ENCODE measurements around the gene OLIG2. TPM values are rescaled to one million over a fixed set of nuclear protein-coding genes. Genes with fewer than 3 reads are reported as not detected.

OLIG2 gene
- total RNA-seq, 1 experiment from 2014 or later = not detected

- in situ Hi-C loops (cut with HindIII; ENCODE audit: low pct_unique_long_range_greater_than_20kb, low sequenced_read_pairs) = no loop called here
- DNase-seq (ENCODE audit: low read depth) = no peak
These were observed 3.7 kb downstream of the OLIG2 start for GRCh38 chr21:33029385-33029921.

- no peak for DNase-seq (ENCODE audit: low read depth)
- in situ Hi-C loops (cut with HindIII; ENCODE audit: low pct_unique_long_range_greater_than_20kb, low sequenced_read_pairs) = no loop called here
These were observed 4.3 kb downstream of the OLIG2 start for GRCh38 chr21:33029975-33030461.

DNA sequence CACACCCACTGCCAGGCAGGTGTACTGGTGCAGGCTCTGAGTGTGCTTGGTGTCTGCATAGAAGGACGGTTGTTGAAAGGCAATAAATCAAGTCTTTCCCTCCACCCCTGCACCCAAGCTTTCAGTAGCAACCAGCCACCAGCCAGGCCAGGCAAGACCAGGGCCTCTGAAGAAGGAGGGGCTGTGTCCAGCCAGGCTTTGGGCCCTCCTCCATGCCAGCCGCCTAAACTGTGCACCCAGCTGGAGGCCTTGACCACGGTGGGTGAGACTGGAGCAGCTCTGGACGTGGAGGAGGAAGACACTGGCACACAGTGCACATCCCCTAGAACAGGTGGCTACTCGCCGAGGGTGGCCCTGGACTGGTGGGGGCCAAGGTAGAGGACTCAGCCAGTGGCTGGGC is 4.9 kb downstream of the OLIG2 start:
- DNase-seq (ENCODE audit: low read depth) = no peak
- in situ Hi-C loops (cut with HindIII; ENCODE audit: low pct_unique_long_range_greater_than_20kb, low sequenced_read_pairs) = no loop called here

- in situ Hi-C loops (cut with HindIII; ENCODE audit: low pct_unique_long_range_greater_than_20kb, low sequenced_read_pairs) = no loop called here
- no peak for DNase-seq (ENCODE audit: low read depth)
These were observed 5.6 kb downstream of the OLIG2 start for GRCh38 chr21:33031152-33031911.

- DNase-seq (ENCODE audit: low read depth) = no peak
- in situ Hi-C loops (cut with HindIII; ENCODE audit: low pct_unique_long_range_greater_than_20kb, low sequenced_read_pairs) = no loop called here
These were observed 6.8 kb downstream of the OLIG2 start for GRCh38 chr21:33032434-33033047.

GRCh38 chr21:33033094-33033951 is 7.6 kb downstream of the OLIG2 start:
- in situ Hi-C loops (cut with HindIII; ENCODE audit: low pct_unique_long_range_greater_than_20kb, low sequenced_read_pairs) = no loop called here

GRCh38 chr21:33033961-33034413 is 8.3 kb downstream of the OLIG2 start:
- no peak for DNase-seq (ENCODE audit: low read depth)
- in situ Hi-C loops (cut with HindIII; ENCODE audit: low pct_unique_long_range_greater_than_20kb, low sequenced_read_pairs) = no loop called here

More at GRCh38 chr21:33033094-33033951, 7.6 kb downstream of the OLIG2 start:
- no peak for DNase-seq (ENCODE audit: low read depth)

GRCh38 chr21:33035147-33035546 is 9.4 kb downstream of the OLIG2 start:
- DNase-seq (ENCODE audit: low read depth) = no peak
- in situ Hi-C loops (cut with HindIII; ENCODE audit: low pct_unique_long_range_greater_than_20kb, low sequenced_read_pairs) = no loop called here

- in situ Hi-C loops (cut with HindIII; ENCODE audit: low pct_unique_long_range_greater_than_20kb, low sequenced_read_pairs) = no loop called here
- no peak for DNase-seq (ENCODE audit: low read depth)
These were observed 10.9 kb downstream of the OLIG2 start for GRCh38 chr21:33036430-33037162.

DNA sequence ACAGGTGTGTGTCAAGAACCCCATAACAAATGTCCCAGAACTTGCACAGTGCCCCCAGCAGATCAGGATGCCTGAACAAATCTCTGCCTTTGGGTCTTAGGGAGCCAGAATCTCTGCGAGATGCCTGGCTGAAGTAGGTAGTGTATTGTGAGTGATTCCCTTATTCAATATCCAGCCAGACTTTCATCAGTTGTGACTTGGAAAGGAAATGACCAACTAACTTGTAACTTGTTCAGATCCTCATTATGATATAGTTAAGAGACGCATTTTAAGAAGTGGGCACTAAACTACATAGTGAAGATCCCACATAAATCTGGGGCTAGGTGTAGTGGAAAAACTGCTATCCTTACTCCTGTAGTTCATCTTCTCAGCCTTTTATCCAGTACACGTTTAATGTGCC is 11.8 kb downstream of the OLIG2 start:
- DNase-seq (ENCODE audit: low read depth) = no peak
- in situ Hi-C loops (cut with HindIII; ENCODE audit: low pct_unique_long_range_greater_than_20kb, low sequenced_read_pairs) = no loop called here

- no peak for DNase-seq (ENCODE audit: low read depth)
- in situ Hi-C loops (cut with HindIII; ENCODE audit: low pct_unique_long_range_greater_than_20kb, low sequenced_read_pairs) = no loop called here
These were observed 13.8 kb downstream of the OLIG2 start for GRCh38 chr21:33039536-33039935.

- in situ Hi-C loops (cut with HindIII; ENCODE audit: low pct_unique_long_range_greater_than_20kb, low sequenced_read_pairs) = no loop called here
- no peak for DNase-seq (ENCODE audit: low read depth)
These were observed 14.5 kb downstream of the OLIG2 start for GRCh38 chr21:33040215-33040614.

GRCh38 chr21:33041981-33042380 is 16.2 kb downstream of the OLIG2 start:
- DNase-seq (ENCODE audit: low read depth) = no peak
- in situ Hi-C loops (cut with HindIII; ENCODE audit: low pct_unique_long_range_greater_than_20kb, low sequenced_read_pairs) = no loop called here

DNA sequence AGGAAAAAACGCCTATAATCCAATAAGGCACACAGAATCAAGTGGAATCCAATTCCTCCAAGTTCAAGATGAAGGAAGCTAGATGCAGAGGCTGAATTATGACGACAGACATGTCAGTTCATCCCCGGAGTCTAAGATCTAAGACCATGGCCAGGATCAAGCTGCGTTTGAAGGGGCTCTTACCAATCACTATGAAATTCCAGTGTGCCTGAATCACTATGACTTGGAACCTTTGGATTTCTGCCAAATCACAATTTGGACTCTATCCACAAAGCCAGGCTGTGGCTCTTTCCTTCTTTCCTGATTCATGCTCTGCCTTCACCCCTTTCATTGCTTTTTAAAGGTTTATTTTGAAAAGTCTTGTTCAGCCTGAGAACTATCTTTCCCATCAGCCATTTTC is 17.1 kb downstream of the OLIG2 start:
- DNase-seq (ENCODE audit: low read depth) = peak; percentile 58
- in situ Hi-C loops (cut with HindIII; ENCODE audit: low pct_unique_long_range_greater_than_20kb, low sequenced_read_pairs) = no loop called here

GRCh38 chr21:33046455-33046854 is 20.7 kb downstream of the OLIG2 start:
- DNase-seq (ENCODE audit: low read depth) = no peak
- in situ Hi-C loops (cut with HindIII; ENCODE audit: low pct_unique_long_range_greater_than_20kb, low sequenced_read_pairs) = no loop called here

DNA sequence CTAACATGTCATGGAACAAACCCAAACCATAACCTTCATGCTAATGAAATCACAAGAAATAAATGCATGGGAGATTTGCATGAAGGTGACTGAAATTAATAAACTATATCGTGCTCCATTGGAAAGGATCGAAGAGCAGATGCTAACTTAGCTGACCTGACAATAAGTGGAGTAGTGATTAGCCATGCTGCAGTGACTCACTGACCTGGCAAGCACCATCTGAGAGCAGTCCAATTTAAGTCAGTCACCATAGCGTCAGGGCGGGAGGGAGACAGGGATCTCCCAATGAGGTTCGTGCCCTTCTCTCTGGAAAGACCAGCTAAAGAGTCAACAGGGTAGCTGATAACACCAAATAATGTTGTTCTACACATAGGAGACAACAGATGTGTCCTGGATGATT is 21.5 kb downstream of the OLIG2 start:
- in situ Hi-C loops (cut with HindIII; ENCODE audit: low pct_unique_long_range_greater_than_20kb, low sequenced_read_pairs) = no loop called here
- no peak for DNase-seq (ENCODE audit: low read depth)

DNA sequence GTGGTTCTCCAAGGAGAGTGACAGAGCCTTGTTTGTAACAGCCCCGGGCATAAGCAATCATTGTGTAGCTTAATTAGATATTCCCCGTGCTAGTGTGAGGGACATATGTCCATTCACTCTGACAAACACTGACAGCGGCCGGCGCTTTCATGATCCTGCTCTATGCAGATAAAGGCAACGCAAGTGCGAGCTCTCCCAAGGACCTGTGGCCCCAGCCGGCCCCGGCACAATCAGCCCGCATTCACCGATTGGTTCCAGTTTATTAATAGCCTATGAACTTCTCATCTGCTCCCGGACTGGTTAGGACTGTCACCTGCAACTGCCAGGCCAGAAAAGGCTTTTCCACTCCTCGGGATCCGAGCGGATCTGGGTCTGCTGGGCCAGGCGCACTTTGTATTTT is 26.2 kb downstream of the OLIG2 start:
- no peak for DNase-seq (ENCODE audit: low read depth)
- in situ Hi-C loops (cut with HindIII; ENCODE audit: low pct_unique_long_range_greater_than_20kb, low sequenced_read_pairs) = no loop called here

- no peak for DNase-seq (ENCODE audit: low read depth)
- in situ Hi-C loops (cut with HindIII; ENCODE audit: low pct_unique_long_range_greater_than_20kb, low sequenced_read_pairs) = no loop called here
These were observed 28.2 kb downstream of the OLIG2 start for GRCh38 chr21:33053951-33054350.

Measured in Caki2 (cell line).